ENCODE measurements around the gene DIS3L2. TPM values are rescaled to one million over a fixed set of nuclear protein-coding genes. Genes with fewer than 3 reads are reported as not detected.

DIS3L2 gene
- total and polyA plus RNA-seq, 2 experiments from 2014 or later, result 15.2 to 25.3 TPM

DNA sequence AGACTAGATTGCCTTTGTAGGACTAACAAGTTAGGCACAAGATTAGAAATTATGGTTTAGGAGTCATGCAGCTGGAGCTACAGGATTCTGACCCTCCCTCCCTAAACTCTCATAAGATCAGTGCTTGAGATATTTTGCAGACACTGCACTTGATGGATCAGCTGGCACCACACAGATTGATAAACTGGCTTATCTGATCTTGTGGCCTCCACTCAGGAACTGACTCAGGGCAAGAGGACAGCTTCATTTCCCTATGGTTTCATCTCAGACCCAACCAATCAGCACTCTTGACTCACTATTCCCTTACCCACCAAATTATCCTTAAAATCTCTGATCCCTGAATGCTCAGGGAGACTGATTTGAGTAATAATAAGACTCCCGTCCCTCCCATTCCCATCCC, 152.3 kb downstream of the DIS3L2 start:
- Histone ChIP-seq H3K4me1 (ENCODE audit: insufficient read depth) (0 out of 2 replicates have a peak, but pooled peaks cover 7% of the 10 kb centered on the region), H4K20me1 (replicated peaks; ENCODE audit: insufficient read depth) (peaks cover 3% of the 10 kb centered on the region; the same call in 1 of the 2 replicates), H3K4me2 (no peak overlapping the region), H3K9me2 (ENCODE audit: insufficient read depth) (no peaks in the 10 kb centered on the region), H3K36me3 (ENCODE audit: insufficient read depth) (no peaks in the 10 kb centered on the region), H3F3A (replicated peaks; ENCODE audit: low read depth) (no peaks in the 10 kb centered on the region), H3K27me3 (ENCODE audit: insufficient read depth) (no peaks in the 10 kb centered on the region), H3K27ac (ENCODE audit: low read depth) (no peak overlapping the region), H3K79me2 (replicated peaks; ENCODE audit: insufficient read depth) (no peaks in the 10 kb centered on the region), H2AFZ (no peak overlapping the region), H3K4me3 (no peak overlapping the region)
- DNase-seq (ENCODE audit: low spot score) (no peak), ATAC-seq (no peak)
- no peaks in the 10 kb centered on the region for H3K36me3 Mint-ChIP-seq (ENCODE audit: low read depth)
- H3K9me3 Mint-ChIP-seq, result no peaks in the 10 kb centered on the region
- TF ChIP-seq, protein P1, sequence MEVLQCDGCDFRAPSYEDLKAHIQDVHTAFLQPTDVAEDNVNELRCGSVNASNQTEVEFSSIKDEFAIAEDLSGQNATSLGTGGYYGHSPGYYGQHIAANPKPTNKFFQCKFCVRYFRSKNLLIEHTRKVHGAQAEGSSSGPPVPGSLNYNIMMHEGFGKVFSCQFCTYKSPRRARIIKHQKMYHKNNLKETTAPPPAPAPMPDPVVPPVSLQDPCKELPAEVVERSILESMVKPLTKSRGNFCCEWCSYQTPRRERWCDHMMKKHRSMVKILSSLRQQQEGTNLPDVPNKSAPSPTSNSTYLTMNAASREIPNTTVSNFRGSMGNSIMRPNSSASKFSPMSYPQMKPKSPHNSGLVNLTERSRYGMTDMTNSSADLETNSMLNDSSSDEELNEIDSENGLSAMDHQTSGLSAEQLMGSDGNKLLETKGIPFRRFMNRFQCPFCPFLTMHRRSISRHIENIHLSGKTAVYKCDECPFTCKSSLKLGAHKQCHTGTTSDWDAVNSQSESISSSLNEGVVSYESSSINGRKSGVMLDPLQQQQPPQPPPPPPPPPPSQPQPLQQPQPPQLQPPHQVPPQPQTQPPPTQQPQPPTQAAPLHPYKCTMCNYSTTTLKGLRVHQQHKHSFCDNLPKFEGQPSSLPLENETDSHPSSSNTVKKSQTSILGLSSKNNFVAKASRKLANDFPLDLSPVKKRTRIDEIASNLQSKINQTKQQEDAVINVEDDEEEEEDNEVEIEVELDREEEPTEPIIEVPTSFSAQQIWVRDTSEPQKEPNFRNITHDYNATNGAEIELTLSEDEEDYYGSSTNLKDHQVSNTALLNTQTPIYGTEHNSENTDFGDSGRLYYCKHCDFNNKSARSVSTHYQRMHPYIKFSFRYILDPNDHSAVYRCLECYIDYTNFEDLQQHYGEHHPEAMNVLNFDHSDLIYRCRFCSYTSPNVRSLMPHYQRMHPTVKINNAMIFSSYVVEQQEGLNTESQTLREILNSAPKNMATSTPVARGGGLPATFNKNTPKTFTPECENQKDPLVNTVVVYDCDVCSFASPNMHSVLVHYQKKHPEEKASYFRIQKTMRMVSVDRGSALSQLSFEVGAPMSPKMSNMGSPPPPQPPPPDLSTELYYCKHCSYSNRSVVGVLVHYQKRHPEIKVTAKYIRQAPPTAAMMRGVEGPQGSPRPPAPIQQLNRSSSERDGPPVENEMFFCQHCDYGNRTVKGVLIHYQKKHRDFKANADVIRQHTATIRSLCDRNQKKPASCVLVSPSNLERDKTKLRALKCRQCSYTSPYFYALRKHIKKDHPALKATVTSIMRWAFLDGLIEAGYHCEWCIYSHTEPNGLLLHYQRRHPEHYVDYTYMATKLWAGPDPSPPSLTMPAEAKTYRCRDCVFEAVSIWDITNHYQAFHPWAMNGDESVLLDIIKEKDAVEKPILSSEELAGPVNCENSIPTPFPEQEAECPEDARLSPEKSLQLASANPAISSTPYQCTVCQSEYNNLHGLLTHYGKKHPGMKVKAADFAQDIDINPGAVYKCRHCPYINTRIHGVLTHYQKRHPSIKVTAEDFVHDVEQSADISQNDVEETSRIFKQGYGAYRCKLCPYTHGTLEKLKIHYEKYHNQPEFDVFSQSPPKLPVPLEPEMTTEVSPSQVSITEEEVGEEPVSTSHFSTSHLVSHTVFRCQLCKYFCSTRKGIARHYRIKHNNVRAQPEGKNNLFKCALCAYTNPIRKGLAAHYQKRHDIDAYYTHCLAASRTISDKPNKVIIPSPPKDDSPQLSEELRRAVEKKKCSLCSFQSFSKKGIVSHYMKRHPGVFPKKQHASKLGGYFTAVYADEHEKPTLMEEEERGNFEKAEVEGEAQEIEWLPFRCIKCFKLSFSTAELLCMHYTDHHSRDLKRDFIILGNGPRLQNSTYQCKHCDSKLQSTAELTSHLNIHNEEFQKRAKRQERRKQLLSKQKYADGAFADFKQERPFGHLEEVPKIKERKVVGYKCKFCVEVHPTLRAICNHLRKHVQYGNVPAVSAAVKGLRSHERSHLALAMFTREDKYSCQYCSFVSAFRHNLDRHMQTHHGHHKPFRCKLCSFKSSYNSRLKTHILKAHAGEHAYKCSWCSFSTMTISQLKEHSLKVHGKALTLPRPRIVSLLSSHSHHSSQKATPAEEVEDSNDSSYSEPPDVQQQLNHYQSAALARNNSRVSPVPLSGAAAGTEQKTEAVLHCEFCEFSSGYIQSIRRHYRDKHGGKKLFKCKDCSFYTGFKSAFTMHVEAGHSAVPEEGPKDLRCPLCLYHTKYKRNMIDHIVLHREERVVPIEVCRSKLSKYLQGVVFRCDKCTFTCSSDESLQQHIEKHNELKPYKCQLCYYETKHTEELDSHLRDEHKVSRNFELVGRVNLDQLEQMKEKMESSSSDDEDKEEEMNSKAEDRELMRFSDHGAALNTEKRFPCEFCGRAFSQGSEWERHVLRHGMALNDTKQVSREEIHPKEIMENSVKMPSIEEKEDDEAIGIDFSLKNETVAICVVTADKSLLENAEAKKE (CRISPR knock-in tag; IDR thresholded peaks at IDR 0.05), result no peak
- TF ChIP-seq POLR2AphosphoS5 (IDR thresholded peaks at IDR 0.05; ENCODE audit: low read depth), result no peak
- TF ChIP-seq ZNF331 (CRISPR knock-in tag; IDR thresholded peaks at IDR 0.05; ENCODE audit: low read depth), result no peak
- TF ChIP-seq, protein P2, sequence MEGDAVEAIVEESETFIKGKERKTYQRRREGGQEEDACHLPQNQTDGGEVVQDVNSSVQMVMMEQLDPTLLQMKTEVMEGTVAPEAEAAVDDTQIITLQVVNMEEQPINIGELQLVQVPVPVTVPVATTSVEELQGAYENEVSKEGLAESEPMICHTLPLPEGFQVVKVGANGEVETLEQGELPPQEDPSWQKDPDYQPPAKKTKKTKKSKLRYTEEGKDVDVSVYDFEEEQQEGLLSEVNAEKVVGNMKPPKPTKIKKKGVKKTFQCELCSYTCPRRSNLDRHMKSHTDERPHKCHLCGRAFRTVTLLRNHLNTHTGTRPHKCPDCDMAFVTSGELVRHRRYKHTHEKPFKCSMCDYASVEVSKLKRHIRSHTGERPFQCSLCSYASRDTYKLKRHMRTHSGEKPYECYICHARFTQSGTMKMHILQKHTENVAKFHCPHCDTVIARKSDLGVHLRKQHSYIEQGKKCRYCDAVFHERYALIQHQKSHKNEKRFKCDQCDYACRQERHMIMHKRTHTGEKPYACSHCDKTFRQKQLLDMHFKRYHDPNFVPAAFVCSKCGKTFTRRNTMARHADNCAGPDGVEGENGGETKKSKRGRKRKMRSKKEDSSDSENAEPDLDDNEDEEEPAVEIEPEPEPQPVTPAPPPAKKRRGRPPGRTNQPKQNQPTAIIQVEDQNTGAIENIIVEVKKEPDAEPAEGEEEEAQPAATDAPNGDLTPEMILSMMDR (conservative IDR thresholded peaks at IDR 0.05; ENCODE audit: low read depth in 2 of 2), result no peak
- TF ChIP-seq JUNB (IDR thresholded peaks at IDR 0.05; ENCODE audit: unreplicated experiment), result no peak
- no peak for TF ChIP-seq NANOG (IDR thresholded peaks at IDR 0.05; ENCODE audit: borderline replicate concordance)
- no peak for TF ChIP-seq STAT1 (IDR thresholded peaks at IDR 0.05; ENCODE audit: unreplicated experiment)
- TF ChIP-seq, protein P3, sequence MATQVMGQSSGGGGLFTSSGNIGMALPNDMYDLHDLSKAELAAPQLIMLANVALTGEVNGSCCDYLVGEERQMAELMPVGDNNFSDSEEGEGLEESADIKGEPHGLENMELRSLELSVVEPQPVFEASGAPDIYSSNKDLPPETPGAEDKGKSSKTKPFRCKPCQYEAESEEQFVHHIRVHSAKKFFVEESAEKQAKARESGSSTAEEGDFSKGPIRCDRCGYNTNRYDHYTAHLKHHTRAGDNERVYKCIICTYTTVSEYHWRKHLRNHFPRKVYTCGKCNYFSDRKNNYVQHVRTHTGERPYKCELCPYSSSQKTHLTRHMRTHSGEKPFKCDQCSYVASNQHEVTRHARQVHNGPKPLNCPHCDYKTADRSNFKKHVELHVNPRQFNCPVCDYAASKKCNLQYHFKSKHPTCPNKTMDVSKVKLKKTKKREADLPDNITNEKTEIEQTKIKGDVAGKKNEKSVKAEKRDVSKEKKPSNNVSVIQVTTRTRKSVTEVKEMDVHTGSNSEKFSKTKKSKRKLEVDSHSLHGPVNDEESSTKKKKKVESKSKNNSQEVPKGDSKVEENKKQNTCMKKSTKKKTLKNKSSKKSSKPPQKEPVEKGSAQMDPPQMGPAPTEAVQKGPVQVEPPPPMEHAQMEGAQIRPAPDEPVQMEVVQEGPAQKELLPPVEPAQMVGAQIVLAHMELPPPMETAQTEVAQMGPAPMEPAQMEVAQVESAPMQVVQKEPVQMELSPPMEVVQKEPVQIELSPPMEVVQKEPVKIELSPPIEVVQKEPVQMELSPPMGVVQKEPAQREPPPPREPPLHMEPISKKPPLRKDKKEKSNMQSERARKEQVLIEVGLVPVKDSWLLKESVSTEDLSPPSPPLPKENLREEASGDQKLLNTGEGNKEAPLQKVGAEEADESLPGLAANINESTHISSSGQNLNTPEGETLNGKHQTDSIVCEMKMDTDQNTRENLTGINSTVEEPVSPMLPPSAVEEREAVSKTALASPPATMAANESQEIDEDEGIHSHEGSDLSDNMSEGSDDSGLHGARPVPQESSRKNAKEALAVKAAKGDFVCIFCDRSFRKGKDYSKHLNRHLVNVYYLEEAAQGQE (IDR thresholded peaks at IDR 0.05; ENCODE audit: unreplicated experiment), result no peak
- TF ChIP-seq, protein P4, sequence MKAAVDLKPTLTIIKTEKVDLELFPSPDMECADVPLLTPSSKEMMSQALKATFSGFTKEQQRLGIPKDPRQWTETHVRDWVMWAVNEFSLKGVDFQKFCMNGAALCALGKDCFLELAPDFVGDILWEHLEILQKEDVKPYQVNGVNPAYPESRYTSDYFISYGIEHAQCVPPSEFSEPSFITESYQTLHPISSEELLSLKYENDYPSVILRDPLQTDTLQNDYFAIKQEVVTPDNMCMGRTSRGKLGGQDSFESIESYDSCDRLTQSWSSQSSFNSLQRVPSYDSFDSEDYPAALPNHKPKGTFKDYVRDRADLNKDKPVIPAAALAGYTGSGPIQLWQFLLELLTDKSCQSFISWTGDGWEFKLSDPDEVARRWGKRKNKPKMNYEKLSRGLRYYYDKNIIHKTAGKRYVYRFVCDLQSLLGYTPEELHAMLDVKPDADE (IDR thresholded peaks at IDR 0.05), result no peak
- TF ChIP-seq EZH2 (IDR thresholded peaks at IDR 0.05; ENCODE audit: low read depth, unreplicated experiment), result no peak
- no peak for TF ChIP-seq EZH2phosphoT487 (IDR thresholded peaks at IDR 0.05; ENCODE audit: unreplicated experiment)
- TF ChIP-seq ZNF114 (CRISPR knock-in tag; IDR thresholded peaks at IDR 0.05), result no peak
- TF ChIP-seq CREB1 (CRISPR knock-in tag; IDR thresholded peaks at IDR 0.05; ENCODE audit: low read depth), result no peak
- no peaks in the 10 kb centered on the region for H3K27me3 Mint-ChIP-seq (ENCODE audit: insufficient read depth, low read depth, poor library complexity)
- no peak overlapping the region for H3K27ac Mint-ChIP-seq
- H3K4me3 Mint-ChIP-seq, result no peak overlapping the region
- peaks cover 7% of the 10 kb centered on the region; the same call in 2 of the 3 replicates for H3K4me1 Mint-ChIP-seq
